OCI-LY7 (cell line): ENCODE results near the gene GFRA4. TPM values are rescaled to one million over a fixed set of nuclear protein-coding genes. Genes with fewer than 3 reads are reported as not detected.

Experiments
- BruUV-seq: library from RNA; stranded (reverse); fragments of 400-500 nt; replicated peaks from 2 replicates; lab custom pipeline; 2021; lab: Mats Ljungman, UMichigan
- CTCF ChIA-PET: fragments of 300-600 bp; sonication (Branson Sonifier 250); formaldehyde crosslinking; loops from one replicate; lab custom pipeline; 2022; ENCODE audit warnings: antibody characterized with exemption; ENCODE audit not compliant: unreplicated experiment; lab: Charles Lee
- POLR2A ChIA-PET: fragments of 300-600 bp; sonication (Branson Sonifier 250); formaldehyde crosslinking; loops from one replicate; lab custom pipeline; 2022; ENCODE audit warnings: antibody characterized with exemption; lab: Charles Lee
- DNase-seq: peaks from one replicate; pipeline ENCODE4 v3.0.0-alpha.2; 2015; ENCODE audit warnings: low spot score
- H2AFZ ChIP-seq: fragments of 200-600 bp; sonication (generic), shearing (Covaris generic); 2 replicates; pipeline ENCODE4 v1.6.1; 2014; ENCODE audit warnings: mild to moderate bottlenecking, antibody characterized with exemption, low read length, moderate library complexity
- H3K27ac ChIP-seq: fragments of 200-600 bp; sonication (generic); 2 replicates; pipeline ENCODE4 v1.5.1; 2014; ENCODE audit warnings: mixed run types, low read depth, mild to moderate bottlenecking, moderate library complexity, low read length, inconsistent platforms; ENCODE audit not compliant: poor library complexity, severe bottlenecking
- H3K36me3 ChIP-seq: fragments of 200-600 bp; sonication (generic); 2 replicates; pipeline ENCODE4 v1.6.1; 2014; ENCODE audit warnings: mild to moderate bottlenecking, antibody characterized with exemption, low read length, moderate library complexity, mixed read lengths; ENCODE audit not compliant: insufficient read depth
- H3K4me1 ChIP-seq: fragments of 200-600 bp; sonication (generic); 2 replicates; pipeline ENCODE4 v1.5.1; 2014; ENCODE audit warnings: mild to moderate bottlenecking, low read length; ENCODE audit not compliant: insufficient read depth, poor library complexity, severe bottlenecking
- H3K4me2 ChIP-seq: fragments of 200-600 bp; sonication (generic); 2 replicates; pipeline ENCODE4 v1.6.1; 2014; ENCODE audit warnings: mild to moderate bottlenecking, low read length
- H3K4me3 ChIP-seq: fragments of 200-600 bp; sonication (generic); 2 replicates; pipeline ENCODE4 v1.5.1; 2014; ENCODE audit warnings: mild to moderate bottlenecking, low read depth, low read length; ENCODE audit not compliant: poor library complexity, severe bottlenecking
- H3K79me2 ChIP-seq: fragments of 200-600 bp; sonication (generic); 2 replicates; pipeline ENCODE4 v1.6.1; 2016; ENCODE audit warnings: low read depth, mild to moderate bottlenecking, low read length, moderate library complexity, mixed read lengths; ENCODE audit not compliant: insufficient read depth
- H3K9me2 ChIP-seq: fragments of 200-600 bp; sonication (generic); 2 replicates; pipeline ENCODE4 v1.6.1; 2016; ENCODE audit warnings: mild to moderate bottlenecking, low read length, mixed read lengths; ENCODE audit not compliant: insufficient read depth
- H3K9me3 ChIP-seq: fragments of 200-600 bp; sonication (generic); 2 replicates; pipeline ENCODE4 v1.6.1; 2014; ENCODE audit warnings: mild to moderate bottlenecking, mixed run types, low read length, mixed read lengths
- H4K20me1 ChIP-seq: fragments of 200-600 bp; sonication (generic); 2 replicates; pipeline ENCODE4 v1.6.1; 2014; ENCODE audit warnings: mild to moderate bottlenecking, antibody characterized with exemption, low read length, moderate library complexity, mixed read lengths; ENCODE audit not compliant: insufficient read depth
- EZH2phosphoT487 ChIP-seq: fragments of 200-600 bp; sonication (generic); IDR thresholded peaks from 2 replicates; pipeline ENCODE4 v1.6.1; 2018; ENCODE audit warnings: low read depth, borderline replicate concordance, mild to moderate bottlenecking, mixed run types, antibody characterized with exemption, low read length, moderate library complexity, mixed read lengths
- intact Hi-C: fragments of 100-400 bp; cut with micrococcal nuclease; formaldehyde crosslinking; loops from one replicate; pipeline ENCODE4 v1.10.0; 2022; ENCODE audit not compliant: unreplicated experiment
- total RNA-seq, 2 experiments: library from RNA; depleted of rRNA in 1 of 2; stranded (reverse); fragments of >200 nt in 1 of 2; shearing (Covaris generic) in 1 of 2; gene quantifications; 2 replicates each; pipeline ENCODE4 v1.2.3, GENCODE V29; 2014 to 2022
- TF ChIP-seq, protein P1 (sequence below): fragments of 200-600 bp; sonication (generic); conservative IDR thresholded peaks from 2 replicates; pipeline ENCODE4 v1.5.1; 2014; ENCODE audit warnings: mild to moderate bottlenecking, antibody characterized with exemption, low read length, moderate library complexity, mixed read lengths

The GFRA4 gene
- total RNA-seq, 2 experiments from 2014 or later: not detected

DNA sequence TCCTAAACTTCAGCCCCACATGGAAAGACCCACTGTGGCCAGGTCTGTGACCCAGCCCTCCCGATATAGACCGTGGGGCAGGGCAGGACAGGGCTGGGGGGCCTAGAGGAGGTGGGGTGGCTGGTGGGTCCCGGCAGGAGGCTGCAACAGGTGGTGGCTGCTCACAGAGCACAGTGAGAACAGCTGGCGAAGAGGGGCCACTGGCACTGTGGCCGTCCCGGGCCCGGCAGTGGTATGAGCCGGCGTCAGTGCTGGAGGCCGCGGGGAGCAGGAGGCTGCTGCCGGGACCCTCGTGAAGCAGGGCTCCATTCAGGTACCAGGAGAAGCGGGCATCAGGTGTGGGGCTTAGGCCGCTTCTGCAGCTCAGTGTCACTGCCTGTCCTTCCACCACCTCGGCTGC, 35.8 kb upstream of the GFRA4 start:
- Histone ChIP-seq H3K9me2 (no peaks in the 10 kb centered on the region), H3K79me2 (no peaks in the 10 kb centered on the region), H2AFZ (no peak overlapping the region), H3K27ac (no peak overlapping the region), H3K9me3 (no peaks in the 10 kb centered on the region), H4K20me1 (no peaks in the 10 kb centered on the region), H3K4me2 (no peak overlapping the region), H3K4me3 (no peak overlapping the region), H3K4me1 (no peaks in the 10 kb centered on the region), H3K36me3 (no peaks in the 10 kb centered on the region)
- CTCF ChIA-PET: no interaction called here
- no peak for DNase-seq
- TF ChIP-seq, protein P1, sequence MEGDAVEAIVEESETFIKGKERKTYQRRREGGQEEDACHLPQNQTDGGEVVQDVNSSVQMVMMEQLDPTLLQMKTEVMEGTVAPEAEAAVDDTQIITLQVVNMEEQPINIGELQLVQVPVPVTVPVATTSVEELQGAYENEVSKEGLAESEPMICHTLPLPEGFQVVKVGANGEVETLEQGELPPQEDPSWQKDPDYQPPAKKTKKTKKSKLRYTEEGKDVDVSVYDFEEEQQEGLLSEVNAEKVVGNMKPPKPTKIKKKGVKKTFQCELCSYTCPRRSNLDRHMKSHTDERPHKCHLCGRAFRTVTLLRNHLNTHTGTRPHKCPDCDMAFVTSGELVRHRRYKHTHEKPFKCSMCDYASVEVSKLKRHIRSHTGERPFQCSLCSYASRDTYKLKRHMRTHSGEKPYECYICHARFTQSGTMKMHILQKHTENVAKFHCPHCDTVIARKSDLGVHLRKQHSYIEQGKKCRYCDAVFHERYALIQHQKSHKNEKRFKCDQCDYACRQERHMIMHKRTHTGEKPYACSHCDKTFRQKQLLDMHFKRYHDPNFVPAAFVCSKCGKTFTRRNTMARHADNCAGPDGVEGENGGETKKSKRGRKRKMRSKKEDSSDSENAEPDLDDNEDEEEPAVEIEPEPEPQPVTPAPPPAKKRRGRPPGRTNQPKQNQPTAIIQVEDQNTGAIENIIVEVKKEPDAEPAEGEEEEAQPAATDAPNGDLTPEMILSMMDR: no peak
- TF ChIP-seq EZH2phosphoT487: no peak
- POLR2A ChIA-PET: no interaction called here
- intact Hi-C loops: no loop called here
- BruUV-seq: no TSS peak

- H3K9me3 ChIP-seq: no peaks in the 10 kb centered on the region
- no peaks in the 10 kb centered on the region for H4K20me1 ChIP-seq
- no peaks in the 10 kb centered on the region for H3K4me1 ChIP-seq
- H3K4me2 ChIP-seq: no peak overlapping the region
- no peak overlapping the region for H3K4me3 ChIP-seq
- H3K9me2 ChIP-seq: no peaks in the 10 kb centered on the region
- H3K27ac ChIP-seq: no peak overlapping the region
- no peak for TF ChIP-seq EZH2phosphoT487
- TF ChIP-seq, protein P1: no peak
- intact Hi-C loops: no loop called here
- BruUV-seq: no TSS peak
- H3K79me2 ChIP-seq: no peaks in the 10 kb centered on the region
- DNase-seq: no peak
- ChIA-PET POLR2A (no interaction called here), CTCF (no interaction called here)
- no peaks in the 10 kb centered on the region for H3K36me3 ChIP-seq
- H2AFZ ChIP-seq: no peak overlapping the region
Measured at GRCh38 chr20:3698591-3699001, 35.4 kb upstream of the GFRA4 start.

DNA sequence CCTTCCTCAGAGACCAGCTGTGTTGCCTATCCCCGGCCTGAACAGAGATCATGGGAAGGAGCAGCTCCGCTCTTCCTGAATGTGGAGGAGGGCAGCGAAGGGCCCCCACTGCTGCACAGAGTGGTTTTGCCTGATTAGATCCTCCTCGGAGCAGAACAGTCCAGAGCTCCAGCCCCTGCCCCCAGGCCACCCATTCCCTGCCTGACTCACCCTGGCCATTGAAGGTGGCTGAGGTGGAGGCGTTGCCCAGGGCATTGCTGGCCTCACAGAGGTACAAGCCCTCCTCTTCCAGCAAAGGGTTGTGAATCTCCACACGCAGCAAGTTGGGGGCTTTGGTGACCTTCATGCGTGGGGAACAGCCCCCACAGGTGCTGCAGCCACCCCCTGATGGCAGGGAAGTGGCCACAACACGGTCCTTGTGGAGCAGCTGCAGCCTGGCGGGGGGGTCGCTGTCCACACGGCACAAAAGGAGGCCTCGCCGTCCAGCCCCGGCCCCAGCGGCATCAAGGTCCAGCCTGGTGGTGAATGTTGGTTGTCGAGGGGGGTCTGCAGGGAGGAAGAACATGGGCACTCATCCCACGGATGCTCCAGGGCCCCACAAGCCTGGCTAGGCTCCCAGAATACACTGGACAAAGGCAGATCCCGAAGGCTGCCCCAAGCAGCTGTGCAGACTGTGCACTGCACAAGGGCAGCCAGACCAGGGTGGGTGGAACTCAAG, 34.5 kb upstream of the GFRA4 start:
- H3K4me1 ChIP-seq: no peaks in the 10 kb centered on the region
- no peaks in the 10 kb centered on the region for H3K79me2 ChIP-seq
- no TSS peak for BruUV-seq
- no peak for DNase-seq
- TF ChIP-seq, protein P1: no peak
- TF ChIP-seq EZH2phosphoT487: no peak
- H4K20me1 ChIP-seq: no peaks in the 10 kb centered on the region
- H3K4me3 ChIP-seq: no peak overlapping the region
- ChIA-PET CTCF (interaction anchor here (0.6 kb wide), 1 partner anchor 1525 kb away, joined by 5 read pairs; no protein-coding TSS in a partner anchor), POLR2A (no interaction called here)
- H2AFZ ChIP-seq: no peak overlapping the region
- no peaks in the 10 kb centered on the region for H3K9me2 ChIP-seq
- no peak overlapping the region for H3K27ac ChIP-seq
- no peaks in the 10 kb centered on the region for H3K9me3 ChIP-seq
- H3K4me2 ChIP-seq: no peak overlapping the region
- intact Hi-C loops: no loop called here
- H3K36me3 ChIP-seq: no peaks in the 10 kb centered on the region
